HG03066 (cell line): ENCODE results near the gene SRSF4.
"Not testable (repeated sequence)": the region's sequence is repeated elsewhere in the genome, so short reads cannot be mapped to it uniquely, and the experiment has no call there.

ENCODE experiments used
- ATAC-seq: cut with Tn5 transposase; IDR thresholded peaks from one replicate; pipeline ENCODE4 v1.9.1; 2021; ENCODE audit warnings: low read depth; ENCODE audit not compliant: unreplicated experiment

SRSF4 gene

DNA sequence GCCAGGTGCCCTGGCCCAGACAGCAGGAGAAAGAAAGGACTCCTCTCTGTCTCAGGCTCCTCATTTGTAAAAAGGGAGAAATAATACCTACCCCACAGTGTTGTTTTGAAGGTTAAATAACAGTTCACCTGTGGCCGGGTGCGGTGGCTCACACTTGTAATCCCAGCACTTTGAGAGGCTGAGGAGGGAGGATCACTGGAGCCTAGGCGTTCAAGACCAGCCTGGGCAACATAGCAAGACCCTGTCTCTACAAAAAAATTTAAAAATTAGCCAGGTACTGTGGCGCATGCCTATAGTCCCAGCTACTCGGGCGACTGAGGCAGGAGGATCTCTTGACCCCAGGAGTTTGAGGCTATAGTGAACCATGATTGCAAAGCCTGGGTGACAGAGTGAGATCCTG lies 55.5 kb downstream of the SRSF4 start:
- ATAC-seq: no peak

DNA sequence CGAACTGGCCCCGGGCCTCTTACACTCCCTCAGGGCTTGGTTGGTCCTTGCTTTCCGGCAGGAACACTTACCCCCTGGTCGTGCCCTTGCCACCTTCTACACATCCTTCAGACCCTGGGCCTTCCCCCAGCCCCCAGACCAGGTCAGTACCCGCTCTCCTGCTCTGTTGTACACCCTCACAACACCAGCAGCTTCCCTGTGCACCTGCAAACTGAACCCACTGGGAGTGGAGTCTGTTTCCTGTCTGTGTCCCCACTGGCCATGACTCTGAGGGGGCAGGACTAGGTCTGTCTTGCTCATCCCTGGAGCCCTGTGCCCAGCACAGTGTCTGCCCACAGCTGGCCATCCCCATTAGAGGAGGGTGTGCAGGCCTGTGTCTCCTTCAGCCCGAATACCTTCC lies 55.9 kb downstream of the SRSF4 start:
- no peak for ATAC-seq

DNA sequence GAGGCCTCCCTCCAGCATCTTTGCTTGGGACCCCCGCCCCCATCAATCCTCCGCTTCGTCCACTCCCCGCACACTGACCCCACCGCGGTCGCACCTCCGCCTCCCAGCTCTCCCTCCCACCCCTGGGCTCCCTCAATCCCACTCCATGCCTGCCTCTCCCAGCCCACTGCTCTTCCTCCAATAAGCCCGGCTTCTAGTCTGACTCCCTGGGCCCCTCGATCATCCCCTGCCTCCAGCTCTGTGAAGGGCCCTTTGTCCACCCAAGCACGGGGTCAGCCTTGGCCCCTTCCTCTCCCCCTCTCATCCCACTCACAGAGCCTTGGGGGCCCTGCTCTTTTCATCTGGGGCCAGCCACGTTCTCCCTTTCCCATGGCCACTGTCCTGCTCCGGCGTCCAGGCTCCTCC lies 56.5 kb downstream of the SRSF4 start:
- ATAC-seq: no peak

DNA sequence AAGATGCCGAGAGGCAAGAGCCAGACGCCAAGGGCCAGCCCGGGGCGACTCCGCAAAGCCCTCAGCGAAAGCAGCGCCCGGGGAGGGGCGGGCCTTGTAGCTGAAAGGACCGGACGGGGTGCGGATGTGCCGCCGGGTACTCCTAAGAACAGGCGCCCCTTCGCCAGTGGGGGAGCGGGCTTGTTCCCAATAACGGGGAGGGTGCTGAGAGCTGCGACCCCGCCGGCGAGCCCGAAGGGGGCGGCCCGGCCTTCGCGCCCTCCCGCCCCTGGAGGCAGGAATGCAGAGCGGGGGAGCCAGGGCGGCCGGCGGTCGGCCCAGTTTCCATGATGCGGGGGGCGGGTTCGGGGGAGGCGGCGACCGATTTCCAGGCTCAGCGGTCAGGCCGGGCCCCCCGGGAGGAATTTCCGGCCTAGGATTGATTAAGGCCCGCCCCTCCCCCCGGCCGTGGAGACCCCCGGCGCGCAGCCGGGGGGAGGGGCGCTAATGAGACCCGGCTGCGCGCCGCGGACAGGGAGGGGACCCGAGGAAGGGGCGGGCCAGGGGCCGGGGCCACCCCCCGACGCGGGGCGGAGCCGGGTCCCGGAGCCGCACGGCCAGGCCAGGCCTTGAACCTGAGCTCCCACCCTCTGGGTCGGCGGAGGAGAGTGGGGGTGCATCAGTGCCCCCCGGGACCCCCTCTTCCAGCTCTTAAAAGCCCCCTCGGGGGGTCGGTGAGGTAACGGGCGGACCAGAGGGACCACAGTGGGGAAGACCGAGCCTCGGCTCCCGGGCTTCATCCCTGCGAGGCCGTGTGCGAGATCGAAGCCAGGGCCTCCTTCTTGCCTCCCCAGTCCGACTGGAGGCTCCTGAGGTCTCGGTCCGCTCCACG lies 57.1 kb downstream of the SRSF4 start:
- ATAC-seq: no peak

DNA sequence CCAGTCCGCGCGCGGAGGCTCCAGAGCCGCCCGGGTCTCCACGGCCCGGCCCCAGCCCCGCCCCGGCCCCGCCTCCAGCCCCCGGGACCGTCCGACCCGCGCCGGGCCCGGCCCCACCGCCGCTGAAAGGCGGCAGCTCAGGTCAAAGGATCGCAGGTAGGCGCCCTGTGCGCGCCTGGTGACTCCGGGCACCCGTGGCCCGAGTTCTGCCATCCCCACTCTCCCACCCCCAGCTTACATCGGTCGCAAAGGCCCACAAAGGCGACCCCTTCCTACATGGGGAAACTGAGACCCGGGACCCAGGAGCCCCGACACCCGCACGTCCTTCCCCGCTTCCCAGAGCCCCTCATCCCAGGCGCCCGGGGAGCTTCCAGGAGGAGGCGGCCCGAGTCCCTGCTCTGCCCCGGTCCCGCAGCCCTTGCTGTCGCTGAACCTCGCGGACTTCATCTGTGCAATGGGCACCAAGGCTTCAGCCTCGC lies 57.8 kb downstream of the SRSF4 start, which contains the start of gene TMEM200B:
Gene TMEM200B, minus strand, starts transcription at position 17 of the 479 bp plus-strand sequence. CDS start 2,075 bp downstream, outside the sequence.
- ATAC-seq: no peak

DNA sequence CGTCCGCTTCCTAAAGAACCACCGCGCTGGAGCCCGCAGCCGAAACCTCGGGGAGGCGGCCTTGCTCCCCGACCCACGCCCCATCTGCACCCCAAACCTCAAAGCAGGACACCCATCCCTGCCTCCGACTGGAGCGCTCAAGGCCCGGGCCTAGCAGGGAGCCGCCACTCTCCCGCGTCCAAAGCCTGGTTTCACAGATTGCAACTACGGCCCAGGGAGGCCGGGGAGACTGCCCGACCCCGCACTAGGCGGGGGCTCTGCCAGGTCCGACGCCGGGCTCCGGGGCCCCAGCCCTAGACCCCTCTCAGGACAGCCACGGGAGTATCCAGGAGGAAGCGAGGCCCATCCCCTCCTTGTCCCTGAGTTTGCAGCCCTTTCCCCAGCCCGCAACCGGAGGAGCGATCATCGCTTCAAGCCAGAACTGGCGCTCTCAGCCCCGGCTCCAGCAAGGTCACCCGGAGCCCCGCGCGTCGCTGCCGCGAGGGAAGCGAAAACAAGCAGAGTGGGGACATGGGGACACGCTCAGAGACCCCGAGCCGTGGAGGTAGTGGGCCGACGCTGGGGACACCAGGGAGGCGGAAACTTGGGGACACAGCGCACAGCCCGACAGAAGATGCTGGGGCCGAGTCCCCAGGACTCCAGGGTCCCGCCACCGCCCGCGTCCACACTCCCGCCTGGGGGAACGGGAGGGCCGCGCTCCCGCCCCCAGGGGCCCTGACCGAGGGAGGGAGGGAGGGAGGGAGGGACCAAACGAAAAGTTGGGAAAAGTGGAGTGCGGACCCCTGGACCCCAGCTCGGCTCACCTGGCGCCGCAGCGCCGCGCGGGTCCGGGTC lies 58.4 kb downstream of the SRSF4 start:
- ATAC-seq: no peak

DNA sequence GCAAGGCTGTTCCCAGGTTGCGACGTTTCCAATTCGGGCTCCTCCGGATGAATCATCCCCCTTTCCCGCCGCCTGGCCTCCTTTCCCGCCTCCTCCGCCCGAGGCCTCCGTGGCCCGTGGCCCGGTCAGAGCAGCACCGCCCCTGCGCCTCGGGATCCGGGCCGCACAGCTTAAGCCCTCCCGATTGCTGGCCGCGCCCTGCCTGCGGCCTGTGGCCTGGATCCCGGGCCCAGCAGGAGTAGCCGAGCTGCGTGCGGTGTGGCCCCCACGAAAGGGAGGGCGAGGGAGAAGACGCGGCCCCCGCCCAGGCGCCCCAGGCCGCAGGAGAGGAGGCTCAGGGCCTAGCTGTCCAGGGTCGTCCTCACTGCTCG lies 59.0 kb downstream of the SRSF4 start:
- ATAC-seq: no peak

DNA sequence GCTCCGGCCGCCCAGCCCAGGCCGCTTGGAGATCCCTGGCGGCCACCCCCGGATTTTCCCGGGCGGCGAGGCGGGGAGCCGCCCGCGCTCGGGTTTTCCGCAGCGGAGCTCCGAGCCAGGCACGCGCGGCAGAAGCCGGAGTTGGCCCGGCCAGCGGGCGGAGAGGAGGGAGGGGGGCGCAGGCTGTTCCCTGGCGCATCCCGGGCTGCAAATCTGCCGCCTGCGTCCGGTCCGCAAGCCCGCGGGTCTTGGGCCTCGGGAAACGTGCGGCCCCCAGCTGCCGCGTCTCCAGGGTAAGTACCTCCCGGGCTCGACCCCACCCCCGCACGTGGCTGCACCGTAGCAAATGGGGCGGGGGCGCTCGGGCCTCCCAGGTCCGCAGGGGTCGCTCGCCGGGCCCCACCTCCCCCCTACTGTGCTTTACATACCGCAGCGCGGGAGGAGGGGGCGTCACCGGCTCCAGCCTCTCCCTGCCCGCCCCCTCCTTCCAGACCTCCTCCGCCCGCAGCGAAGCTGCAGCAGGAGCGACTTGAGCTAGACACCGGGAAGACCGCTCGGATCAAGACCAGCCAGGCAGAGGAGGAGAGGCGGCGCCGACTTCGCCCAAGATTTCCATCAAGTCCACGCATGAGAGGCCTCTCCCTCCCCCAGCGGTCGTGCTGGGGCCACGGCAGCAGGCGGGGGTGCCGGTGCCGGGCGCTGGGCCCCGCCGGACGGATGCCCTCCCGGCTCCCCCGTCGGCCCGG lies 59.6 kb downstream of the SRSF4 start:
- no peak for ATAC-seq

DNA sequence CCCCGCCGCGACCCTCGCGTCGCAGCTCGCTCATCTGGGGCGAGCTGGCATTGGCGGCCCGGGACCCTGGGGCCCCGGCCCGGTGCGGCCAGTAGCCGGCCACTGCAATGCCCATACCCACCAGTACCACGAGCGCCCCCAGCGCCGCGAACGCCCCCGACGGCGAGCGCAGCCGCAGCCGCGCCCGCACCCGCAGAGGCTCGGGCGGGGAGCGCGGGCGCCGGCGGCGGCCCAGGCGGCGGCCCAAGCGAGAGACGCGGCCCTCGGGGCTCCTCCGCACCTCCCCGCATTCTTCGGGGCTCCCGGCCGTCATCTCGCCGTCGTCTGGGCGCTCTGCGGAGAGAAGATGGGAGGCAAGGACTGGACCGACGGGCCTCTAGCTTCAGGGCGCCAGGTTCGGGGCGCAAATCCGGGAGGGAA lies 60.2 kb downstream of the SRSF4 start:
- ATAC-seq: no peak

DNA sequence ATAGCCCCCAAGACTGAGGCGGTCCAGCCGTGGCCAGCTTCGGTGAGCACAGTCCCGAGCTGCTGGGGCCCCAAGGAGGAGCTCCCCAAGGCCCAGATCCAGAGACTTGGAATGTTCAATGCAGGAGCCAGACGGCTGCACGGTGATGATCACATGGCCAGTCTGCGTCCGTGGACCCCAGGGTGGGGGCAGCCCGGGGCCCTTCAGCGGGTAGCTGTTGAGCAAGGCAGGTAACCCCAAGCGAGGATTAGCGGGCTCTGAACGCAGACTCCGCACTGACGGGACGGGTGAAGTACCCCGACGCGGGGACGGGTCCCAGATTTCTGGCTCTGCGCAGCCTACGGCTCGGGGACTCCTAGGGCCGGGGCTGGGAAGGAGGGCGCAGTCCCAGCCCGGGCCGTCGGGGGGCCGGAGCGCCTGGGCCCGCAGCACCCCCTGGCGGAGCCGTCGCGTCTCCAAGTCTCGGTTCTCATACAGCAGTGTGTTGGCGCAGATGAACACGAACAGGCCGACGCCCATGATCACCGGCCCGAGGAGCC lies 60.7 kb downstream of the SRSF4 start:
- no peak for ATAC-seq

DNA sequence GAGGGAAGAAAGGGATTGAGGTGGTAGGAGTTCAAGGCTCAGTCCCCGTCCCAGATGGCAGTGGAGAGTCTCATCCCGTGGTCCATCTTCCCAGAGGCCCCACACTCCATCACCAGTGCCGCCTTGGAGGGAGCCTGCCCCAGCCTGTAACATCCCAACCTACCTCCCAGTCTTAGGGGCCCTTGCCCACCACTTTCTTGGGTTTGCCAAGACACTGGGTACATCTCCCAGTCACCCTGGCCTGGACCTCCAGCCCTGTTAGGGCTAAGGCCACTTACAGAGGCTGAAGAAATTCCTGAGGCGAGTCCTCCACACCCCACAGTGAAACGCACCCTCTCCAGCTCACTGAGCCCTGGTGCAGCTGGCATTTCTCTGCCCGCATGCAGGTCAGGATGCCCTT lies 61.3 kb downstream of the SRSF4 start:
- no peak for ATAC-seq

DNA sequence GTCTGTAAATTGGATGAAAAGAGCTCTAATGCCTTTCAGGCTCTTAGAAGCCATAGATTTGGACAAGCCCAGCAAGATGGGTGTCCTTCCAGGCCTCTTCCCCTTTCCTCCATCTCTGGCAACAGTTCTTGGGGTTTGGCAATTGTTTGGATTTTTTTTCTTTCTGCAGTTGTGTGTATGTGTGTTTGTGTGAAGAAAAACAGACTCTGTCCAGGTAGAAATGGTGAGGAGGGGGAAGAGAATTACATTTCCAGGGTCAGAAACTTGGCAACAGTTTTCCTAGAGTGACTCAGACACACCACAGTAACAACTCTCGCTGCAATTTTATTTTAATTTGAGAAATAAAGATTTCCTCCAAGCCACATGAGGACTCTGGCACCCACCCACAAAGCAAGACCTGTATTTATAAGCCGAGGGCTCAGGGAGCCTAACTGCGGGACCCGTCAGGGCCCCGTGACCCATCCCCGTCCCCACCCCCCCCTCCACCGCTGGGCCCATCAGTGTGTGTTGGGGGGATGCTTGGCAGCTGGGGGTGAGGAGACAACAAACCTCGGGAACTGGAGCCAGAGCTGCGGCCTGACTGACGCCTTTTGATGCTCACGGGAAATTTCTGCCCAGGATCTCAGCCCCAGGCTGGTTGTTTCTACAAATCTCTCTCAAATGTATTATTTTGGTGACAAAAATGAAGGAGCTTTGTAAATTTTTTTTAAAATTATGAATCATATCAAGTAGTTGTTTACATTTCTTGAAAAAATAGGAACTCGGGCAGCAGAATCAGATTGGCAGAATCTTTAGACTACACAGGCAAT lies 62.4 kb downstream of the SRSF4 start:
- ATAC-seq: no peak

DNA sequence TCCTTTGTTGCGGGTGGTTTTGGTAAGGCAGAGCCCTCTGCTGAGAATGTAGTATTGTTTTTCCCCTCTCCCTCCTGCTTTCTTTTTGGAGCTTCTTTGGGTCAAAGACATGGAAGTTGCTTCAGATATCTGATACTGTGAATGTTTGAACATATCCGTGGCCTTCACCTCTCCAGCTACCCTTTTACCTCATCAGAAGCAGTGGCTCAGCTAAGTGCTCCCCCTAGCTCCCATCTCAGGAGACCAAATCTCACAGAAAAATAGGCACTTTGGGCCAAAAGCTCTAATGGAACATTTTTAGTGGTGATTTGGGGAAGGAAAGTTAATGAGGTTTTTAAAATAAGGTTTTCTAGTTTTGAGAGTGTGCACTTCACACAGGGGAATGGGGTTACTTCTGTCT lies 64.3 kb downstream of the SRSF4 start:
- ATAC-seq: no peak

DNA sequence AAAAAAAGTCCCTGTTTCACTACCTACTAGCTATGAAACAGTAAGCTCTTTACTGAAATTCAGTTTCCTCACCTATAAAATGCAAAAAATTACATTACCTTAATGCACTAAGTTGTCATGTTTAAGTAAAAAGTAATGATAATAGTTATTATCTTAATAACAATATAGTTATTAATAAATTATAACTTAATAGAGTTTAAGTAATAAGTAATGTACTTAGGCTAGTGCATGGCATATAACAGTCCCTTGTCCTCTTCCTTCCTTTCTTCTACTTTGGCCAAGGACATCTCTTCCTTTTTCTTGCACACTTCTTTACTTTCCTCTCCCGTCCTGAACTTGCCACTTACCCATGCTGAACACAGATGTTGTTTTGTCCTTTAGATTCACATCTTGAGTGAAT lies 67.0 kb downstream of the SRSF4 start:
- no peak for ATAC-seq

DNA sequence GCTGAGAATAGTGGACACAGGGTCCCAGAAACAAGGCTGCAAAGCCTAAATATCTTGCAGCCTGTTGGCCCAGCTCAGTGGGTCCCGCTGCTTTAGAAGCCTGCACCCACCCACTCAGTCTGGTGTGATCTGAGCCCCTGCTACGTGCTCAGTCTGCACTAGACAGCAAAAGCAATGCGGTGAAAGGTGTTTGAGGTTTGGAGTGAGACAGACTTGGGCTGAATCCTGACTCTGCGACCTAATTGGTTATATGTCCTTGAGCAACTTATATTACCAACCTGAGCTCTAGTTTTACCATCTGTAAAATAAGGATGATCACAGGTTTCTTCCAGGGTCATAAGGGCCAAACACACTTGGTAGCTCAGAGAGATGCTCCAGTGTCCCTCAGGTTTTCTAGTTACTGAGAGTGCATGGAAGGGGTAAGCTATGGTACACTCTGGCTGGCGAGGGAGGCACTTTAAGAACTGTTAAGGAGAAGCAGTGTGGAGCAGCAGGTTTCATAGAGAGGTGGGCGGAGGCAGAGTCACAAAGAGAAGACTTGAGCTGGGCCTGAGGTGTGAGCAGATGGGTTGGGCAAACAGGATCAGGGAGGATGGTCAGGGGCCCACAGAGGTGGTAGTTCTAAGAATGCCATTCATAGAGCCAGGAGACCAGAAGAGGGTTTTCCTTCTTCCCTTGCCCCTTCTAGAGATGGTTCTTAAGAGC lies 68.1 kb downstream of the SRSF4 start:
- no peak for ATAC-seq

DNA sequence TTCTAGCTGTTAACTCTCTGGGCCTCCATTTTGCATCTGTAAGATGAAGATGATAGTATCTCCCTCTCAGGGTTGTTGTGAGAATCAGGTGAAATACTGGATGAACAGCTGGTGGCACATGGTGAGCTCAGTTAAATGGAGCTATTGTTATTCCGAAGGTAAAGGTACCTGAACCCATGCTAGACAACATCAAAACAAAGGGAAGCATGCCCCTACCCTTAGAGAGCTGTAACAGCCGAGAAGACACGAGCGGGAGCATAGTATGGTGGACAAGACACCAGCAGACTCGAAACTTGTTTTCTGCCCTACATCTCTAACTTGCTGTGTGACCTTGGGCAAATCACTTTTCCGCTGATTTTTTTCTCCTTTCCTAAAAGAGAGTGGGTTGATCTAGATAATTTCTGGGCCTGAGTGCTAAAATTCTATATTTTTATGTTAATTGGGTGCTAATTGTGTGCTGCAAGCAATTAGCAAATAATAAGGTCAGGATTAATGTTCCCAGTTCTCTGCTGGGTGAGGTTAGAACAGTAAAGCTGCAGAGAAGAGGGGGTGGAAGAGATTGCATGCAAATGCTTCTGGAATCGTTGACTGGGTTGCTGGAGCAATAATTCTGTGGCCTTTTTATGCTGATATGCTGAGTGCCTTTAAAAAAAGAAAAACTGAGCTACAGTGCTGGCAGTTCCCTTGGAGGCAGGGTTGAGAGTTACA lies 68.8 kb downstream of the SRSF4 start:
- ATAC-seq: no peak

DNA sequence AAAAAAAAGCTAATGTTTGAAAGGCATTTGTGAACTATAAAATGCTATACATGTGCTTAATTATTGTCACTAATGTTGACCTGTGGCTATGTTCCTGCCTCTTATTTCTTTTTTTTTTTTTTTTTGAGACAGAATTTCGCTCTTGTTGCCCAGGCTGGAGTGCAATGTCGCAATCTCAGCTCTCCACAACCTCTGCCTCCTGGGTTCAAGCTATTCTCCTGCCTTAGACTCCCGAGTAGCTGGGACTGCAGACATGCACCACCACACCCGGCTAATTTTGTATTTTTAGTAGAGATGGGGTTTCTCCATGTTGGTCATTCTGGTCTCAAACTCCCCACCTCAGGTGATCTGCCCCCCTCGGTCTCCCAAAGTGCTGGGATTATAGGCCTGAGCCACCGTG lies 73.7 kb downstream of the SRSF4 start:
- ATAC-seq: not testable (repeated sequence)

DNA sequence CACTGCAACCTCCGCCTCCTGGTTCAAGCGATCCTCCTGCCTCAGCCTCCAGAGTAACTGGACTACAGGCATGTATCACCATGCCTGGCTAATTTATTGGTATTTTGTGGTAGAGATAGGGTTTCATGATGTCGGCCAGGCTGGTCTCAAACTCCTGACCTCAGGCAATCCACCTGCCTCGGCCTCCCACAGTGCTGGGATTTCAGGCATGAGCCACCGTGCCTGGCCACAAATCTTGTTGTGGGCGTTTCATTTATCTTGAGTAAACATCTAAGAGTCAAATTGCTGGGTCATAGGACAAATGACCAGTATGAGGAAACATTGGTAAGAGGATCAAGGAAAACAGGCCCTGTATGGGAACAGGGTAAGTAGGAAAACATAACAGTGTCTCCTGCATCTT lies 75.9 kb downstream of the SRSF4 start:
- no peak for ATAC-seq

DNA sequence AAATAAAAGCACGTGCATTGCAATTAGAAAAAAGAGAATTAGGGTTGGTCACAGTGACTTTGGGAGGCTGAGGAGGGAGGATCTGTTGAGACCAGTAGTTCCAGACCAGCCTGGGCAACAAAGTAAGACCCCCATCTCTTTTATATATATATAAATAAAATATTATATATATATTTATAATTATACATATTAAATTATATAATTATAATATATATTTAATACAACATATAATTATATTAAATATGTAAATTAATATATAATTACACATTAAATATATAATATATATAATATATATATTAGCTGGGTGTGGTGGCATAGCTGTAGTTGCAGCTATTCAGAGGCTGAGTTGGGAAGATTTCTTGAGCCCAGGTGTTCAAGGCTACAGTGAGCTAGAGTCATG lies 81.2 kb downstream of the SRSF4 start:
- no peak for ATAC-seq
